Mucosa of rectum (tissue), 2 donors: ENCODE results near the gene MYO18B.

Experiments
- H3K27ac ChIP-seq, 2 donors: one replicate each; pipeline ENCODE4 v1.7.0; 2013; ENCODE audit warnings: inconsistent platforms in 2 of 2, low read depth in 2 of 2, low read length in 2 of 2
- H3K27me3 ChIP-seq, 2 donors: one replicate each; pipeline ENCODE4 v1.7.0; 2013; ENCODE audit warnings: low read length in 2 of 2; ENCODE audit not compliant: control insufficient read depth in 2 of 2, insufficient read depth in 2 of 2
- H3K36me3 ChIP-seq, 2 donors: one replicate each; pipeline ENCODE4 v1.7.0; 2013; ENCODE audit warnings: low read length in 2 of 2; ENCODE audit not compliant: control insufficient read depth in 2 of 2, insufficient read depth in 2 of 2
- H3K4me1 ChIP-seq, 2 donors: one replicate each; pipeline ENCODE4 v1.7.0; 2013; ENCODE audit warnings: low read length in 2 of 2, mild to moderate bottlenecking in 1 of 2; ENCODE audit not compliant: control insufficient read depth in 2 of 2, insufficient read depth in 2 of 2
- H3K4me3 ChIP-seq, 2 donors: one replicate each; pipeline ENCODE4 v1.7.0; 2013; ENCODE audit warnings: low read length in 2 of 2
- H3K9ac ChIP-seq, 2 donors: one replicate each; pipeline ENCODE4 v1.7.0; 2013; ENCODE audit warnings: low read length in 2 of 2, low read depth in 1 of 2, mild to moderate bottlenecking in 1 of 2
- H3K9me3 ChIP-seq, 2 donors: one replicate each; pipeline ENCODE4 v1.7.0; 2013; ENCODE audit warnings: low read length in 2 of 2; ENCODE audit not compliant: control insufficient read depth in 2 of 2
- donor health status: healthy.
- donor health status: Normal muscosa, but diverticular disease.

The MYO18B gene

DNA sequence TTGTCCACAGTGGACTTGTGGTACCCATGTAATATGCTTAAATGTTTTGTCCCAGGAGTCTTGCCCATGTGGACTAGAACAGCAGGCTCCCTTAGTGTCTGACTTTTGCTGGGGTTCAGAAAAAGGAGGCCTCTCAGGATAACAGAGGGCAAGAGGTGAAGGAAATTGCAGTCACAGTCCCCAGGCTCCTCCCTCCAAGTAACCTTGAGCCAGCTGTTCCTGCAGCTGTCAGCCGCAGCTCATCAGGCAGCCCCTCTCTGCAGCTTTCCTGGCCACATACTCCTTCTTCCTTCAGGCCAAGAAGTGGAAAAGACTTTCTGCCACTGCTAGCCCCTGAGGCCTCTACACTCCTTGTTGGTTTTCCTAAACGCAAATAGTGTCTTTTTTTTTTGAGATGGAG is 6.3 kb upstream of the MYO18B start:
- no peaks in the 10 kb centered on the region for H3K9me3 ChIP-seq
- H3K36me3 ChIP-seq = no peaks in the 10 kb centered on the region
- no peaks in the 10 kb centered on the region for H3K27me3 ChIP-seq
- no peak overlapping the region for H3K9ac ChIP-seq
- no peaks in the 10 kb centered on the region for H3K4me1 ChIP-seq
- no peak overlapping the region for H3K4me3 ChIP-seq
- H3K27ac ChIP-seq = no peak overlapping the region

- no peaks in the 10 kb centered on the region for H3K9me3 ChIP-seq
- no peaks in the 10 kb centered on the region for H3K27me3 ChIP-seq
- no peaks in the 10 kb centered on the region for H3K36me3 ChIP-seq
- H3K4me3 ChIP-seq = no peak overlapping the region
- no peaks in the 10 kb centered on the region for H3K4me1 ChIP-seq
- H3K27ac ChIP-seq = no peak overlapping the region
- no peak overlapping the region for H3K9ac ChIP-seq
Measured at GRCh38 chr22:25736378-25737011, 5.5 kb upstream of the MYO18B start.

DNA sequence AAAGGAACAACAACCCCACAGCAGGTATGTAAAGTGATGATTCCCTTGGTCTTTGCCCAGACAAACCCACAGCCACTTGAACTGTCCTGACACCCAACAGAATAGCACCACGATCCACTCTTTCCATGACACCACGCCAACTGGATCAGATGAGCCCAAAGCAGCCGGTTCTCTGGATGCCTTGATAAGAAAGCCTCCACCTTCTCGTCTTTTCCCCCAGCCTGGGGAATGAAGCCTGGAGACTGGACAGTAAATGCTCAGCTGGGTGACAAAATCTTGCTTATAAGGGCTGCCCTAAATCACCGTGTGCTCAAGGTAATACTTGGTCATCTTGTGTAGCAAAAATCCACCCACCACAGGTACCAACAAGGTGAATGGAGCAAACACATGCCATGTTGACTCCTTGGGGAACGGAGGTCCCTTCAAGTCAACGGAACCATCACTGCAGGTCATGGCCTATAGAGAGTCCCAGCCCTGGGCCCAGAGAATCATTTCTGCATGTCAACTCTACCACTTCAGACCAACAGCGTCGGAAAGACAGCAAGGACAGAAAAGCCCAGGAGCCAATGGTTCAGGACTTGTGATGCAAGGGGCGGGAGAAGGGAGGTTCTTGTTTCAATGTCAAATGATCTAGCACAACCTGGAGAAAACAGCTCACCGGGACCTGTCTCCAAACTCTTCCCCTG is 2.2 kb upstream of the MYO18B start:
- Histone ChIP-seq H3K4me1 (no peaks in the 10 kb centered on the region), H3K27ac (no peak overlapping the region), H3K9me3 (no peaks in the 10 kb centered on the region), H3K27me3 (no peaks in the 10 kb centered on the region), H3K36me3 (no peaks in the 10 kb centered on the region), H3K4me3 (no peak overlapping the region), H3K9ac (no peak overlapping the region)

DNA sequence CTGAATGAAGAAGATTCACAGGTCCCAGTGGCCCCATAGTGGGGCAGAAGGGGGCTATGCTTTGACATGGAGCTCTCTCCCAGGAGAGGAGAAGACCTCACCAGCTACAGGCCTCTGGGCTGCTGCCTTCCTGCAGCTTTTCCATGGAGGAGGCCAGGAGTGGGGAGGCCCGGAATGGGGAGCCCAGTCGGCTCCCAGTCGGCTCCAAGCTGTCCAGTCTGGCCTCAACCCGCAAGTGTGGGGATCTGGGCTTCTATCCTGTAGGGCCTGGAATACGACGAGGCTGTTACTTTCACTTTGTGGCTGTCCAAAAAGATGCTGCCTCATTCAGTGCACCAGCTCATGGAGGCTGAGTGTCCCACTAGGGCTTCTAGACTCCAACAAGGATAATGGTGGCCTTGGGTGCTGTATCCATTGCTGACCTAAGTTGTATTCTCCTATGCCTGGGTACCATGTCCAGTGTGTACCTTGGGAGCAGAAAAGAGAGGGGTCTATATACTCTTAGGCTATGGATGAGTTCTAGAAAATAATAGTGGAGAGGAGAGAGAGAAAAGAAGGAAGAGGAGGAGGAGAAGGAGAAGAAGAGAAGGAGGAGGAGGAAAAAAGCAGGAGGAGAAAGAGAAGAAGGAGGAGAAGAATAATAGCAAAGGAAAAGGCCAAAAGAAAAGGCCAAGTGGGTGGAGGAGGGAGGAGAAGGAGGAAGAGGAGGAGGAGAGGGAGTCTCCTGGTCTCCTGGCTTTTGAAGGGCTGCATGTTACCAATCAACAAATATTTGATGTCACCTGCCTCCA is 1.1 kb downstream of the MYO18B start:
- Histone ChIP-seq H3K27me3 (no peaks in the 10 kb centered on the region), H3K36me3 (no peaks in the 10 kb centered on the region), H3K9me3 (no peaks in the 10 kb centered on the region), H3K9ac (no peak overlapping the region), H3K4me1 (peaks cover 6 to 9% of the 10 kb centered on the region in 2 donors), H3K4me3 (no peak overlapping the region), H3K27ac (no peak overlapping the region)

DNA sequence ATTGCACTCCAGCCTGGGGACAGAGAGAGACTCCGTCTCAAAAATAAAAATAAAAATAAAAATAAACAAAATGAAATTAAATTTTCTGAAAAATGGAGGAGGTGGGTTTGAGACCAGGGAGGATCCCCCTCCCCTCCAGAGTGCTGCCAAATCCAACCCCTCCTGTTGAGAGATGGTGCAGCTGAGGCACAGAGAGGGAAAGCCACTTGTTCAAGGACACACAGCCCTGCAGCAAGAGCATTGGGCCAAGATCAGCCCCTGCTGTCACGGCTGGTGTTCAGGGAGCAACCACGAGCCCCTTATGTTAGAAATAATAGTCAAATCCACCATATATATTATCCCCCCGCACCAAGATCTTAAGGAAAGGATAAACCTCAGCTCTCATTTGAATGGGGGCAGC is 2.7 kb downstream of the MYO18B start:
- Histone ChIP-seq H3K4me1 (peaks cover 11 to 14% of the 10 kb centered on the region in 2 donors), H3K4me3 (no peak overlapping the region)

GRCh38 chr22:25745341-25746011 is 3.5 kb downstream of the MYO18B start:
- peak overlapping the region in 1 of 2 donors; percentile 28 for H3K27ac ChIP-seq
- no peak overlapping the region for H3K4me3 ChIP-seq

More for the DNA sequence above, 2.7 kb downstream of the MYO18B start:
- H3K9ac ChIP-seq = no peak overlapping the region
- H3K9me3 ChIP-seq = no peaks in the 10 kb centered on the region
- no peaks in the 10 kb centered on the region for H3K36me3 ChIP-seq
- no peaks in the 10 kb centered on the region for H3K27me3 ChIP-seq
- H3K27ac ChIP-seq = no peak overlapping the region

DNA sequence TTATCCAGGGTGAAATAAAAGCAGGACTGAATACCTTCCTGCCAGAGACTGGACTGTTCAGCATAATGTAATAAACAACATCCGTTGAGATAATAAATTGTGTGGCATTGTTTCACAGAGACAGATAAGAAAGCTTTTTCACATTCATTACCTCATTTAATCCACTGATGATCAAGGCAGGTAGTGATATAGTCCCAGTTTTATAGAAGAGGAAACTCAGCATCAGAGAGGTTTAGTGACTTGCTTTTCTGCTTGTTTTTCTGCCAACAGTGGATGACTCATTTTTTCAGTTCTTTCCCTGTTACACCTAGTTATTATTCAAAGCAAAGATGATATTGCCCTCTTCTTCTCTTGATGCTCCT is 4.0 kb downstream of the MYO18B start:
- Histone ChIP-seq H3K27ac (peak overlapping the region in 1 of 2 donors; percentile 32), H3K27me3 (no peaks in the 10 kb centered on the region), H3K9ac (no peak overlapping the region), H3K36me3 (no peaks in the 10 kb centered on the region), H3K4me3 (no peak overlapping the region), H3K4me1 (peaks cover 11 to 14% of the 10 kb centered on the region in 2 donors), H3K9me3 (no peaks in the 10 kb centered on the region)

More at GRCh38 chr22:25745341-25746011, 3.5 kb downstream of the MYO18B start:
- Histone ChIP-seq H3K27me3 (no peaks in the 10 kb centered on the region), H3K9me3 (no peaks in the 10 kb centered on the region), H3K9ac (no peak overlapping the region), H3K36me3 (no peaks in the 10 kb centered on the region), H3K4me1 (peaks cover 11 to 14% of the 10 kb centered on the region in 2 donors)

DNA sequence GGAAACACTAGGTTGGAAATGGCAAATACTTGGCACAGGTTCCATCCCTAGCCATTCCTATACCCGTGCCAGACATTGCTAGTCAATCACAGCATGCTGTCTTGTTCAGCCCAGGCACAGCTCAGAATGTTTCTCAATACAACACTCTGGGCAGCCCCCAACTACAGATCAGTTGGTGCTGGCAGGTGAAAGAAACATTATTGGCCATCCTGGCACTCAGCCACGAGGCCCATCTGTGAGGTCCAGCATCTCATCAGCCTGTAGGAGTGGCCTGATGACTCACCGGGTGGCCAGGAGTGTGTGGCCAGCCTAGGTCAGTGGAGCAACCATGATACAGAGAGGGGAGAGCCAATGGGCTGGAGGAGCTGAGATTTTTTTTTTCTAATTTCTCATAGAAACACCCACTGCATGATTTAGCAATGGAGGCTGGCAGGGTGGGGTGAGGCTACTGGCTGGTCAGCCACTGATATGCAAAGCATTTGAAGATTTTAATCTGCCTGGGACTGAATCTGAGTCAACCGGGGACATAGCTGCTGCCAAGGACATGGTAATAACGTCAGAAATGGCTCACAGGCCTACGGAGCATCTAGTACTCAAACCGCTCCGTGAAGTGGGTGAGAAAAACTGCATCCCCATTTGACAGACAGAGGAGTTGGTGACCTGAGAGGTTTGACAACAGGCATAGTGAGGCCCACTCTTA is 5.4 kb downstream of the MYO18B start:
- Histone ChIP-seq H3K27ac (peak overlapping the region; percentile 29 to 32), H3K36me3 (no peaks in the 10 kb centered on the region), H3K9ac (no peak overlapping the region), H3K27me3 (no peaks in the 10 kb centered on the region), H3K4me3 (no peak overlapping the region), H3K4me1 (peaks cover 11 to 14% of the 10 kb centered on the region in 2 donors), H3K9me3 (no peaks in the 10 kb centered on the region)

- Histone ChIP-seq H3K27ac (peak overlapping the region; percentile 14 to 29), H3K9ac (no peak overlapping the region)
Measured at GRCh38 chr22:25748140-25748539, 6.2 kb downstream of the MYO18B start.

More at GRCh38 chr22:25748140-25748539, 6.2 kb downstream of the MYO18B start:
- H3K9me3 ChIP-seq = no peaks in the 10 kb centered on the region
- H3K4me3 ChIP-seq = no peak overlapping the region
- H3K4me1 ChIP-seq = peaks cover 11 to 14% of the 10 kb centered on the region in 2 donors
- H3K27me3 ChIP-seq = no peaks in the 10 kb centered on the region
- H3K36me3 ChIP-seq = no peaks in the 10 kb centered on the region
